ENCODE measurements around the gene NATD1.
A peak's percentile ranks its signal among the peaks of the same experiment; 100 is the strongest.

Gene NATD1

GRCh38 chr17:21289902-21290571 lies 36.8 kb upstream of the NATD1 start:
- DNase-seq: no peak

- DNase-seq: no peak
These were observed 36.1 kb upstream of the NATD1 start for GRCh38 chr17:21289175-21289901.

- no peak for DNase-seq
These were observed 35.4 kb upstream of the NATD1 start for GRCh38 chr17:21288571-21289017.

DNA sequence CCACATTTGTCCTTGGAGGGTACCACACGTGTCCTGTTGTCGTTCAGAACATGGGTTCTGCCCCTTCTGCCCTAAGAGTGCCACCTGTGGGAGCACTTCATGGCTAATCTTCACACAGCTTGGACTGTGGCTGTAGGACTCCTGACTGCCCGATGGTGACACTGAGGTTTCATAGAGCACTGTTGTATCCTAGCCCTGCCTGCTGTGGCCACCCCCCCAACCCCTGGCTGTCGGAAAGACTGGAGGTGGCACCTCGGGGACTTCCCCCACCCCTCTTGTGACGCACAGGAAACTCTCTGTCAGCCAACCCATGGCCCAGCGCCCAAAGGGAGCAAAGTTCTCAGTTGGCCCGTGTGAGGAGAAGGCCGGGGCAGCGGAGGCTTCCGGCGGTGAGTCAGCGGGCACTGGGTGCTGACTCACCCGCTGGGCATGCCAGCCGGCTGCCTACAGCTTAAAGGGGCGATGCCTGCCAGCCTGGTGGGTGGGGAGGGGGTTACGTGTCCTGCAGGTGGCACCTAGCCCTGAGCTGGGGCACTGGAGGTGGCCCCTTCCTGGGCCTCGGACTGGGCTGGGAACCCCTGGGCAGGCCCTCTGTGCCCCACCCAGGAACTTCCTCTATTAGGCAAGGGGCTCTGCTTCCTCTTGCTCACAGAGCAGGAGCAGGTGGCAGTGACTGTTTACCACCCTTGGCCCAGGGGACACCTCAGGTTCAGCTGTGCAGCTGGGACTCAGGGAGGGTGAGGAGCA lies 34.7 kb upstream of the NATD1 start:
- DNase-seq: peak; percentile 92

DNA sequence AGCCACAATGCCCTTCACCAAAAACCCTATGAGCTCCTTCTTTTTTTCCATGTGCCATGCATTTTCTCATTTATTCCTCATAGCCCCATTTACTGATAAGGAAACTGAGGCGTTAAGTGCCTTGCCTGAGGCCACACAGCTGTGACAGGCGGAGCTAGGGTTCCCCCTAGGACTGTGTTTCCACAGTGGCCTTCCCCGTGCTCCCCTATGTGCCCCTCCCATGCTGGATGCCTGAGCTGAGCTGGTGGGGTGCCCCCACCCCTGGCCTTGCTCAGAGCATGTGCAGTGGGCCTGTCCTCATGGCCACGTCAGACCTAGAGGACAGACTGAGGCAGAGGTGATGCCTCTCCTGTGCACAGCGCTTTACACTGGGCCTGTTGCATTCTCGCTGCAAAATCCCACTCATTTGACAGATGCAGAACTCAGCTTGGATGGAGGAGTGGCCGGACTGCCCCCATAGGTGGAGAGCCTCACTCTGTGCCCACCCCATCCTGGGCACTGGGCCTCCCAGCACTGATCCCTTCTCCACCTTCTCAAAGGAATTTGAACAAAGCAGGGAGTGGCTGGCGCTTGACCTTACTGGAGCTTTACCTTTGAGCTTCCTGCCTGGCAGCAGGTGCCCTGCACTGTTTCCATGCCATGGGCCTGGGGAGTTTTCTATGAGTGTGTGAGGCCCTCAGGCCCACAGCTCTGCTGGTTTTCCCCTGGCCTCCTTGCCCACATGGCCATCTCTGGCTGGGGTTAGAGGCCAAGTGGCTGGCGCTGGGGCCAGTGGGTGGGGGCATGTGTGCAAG lies 33.9 kb upstream of the NATD1 start:
- DNase-seq: no peak

DNA sequence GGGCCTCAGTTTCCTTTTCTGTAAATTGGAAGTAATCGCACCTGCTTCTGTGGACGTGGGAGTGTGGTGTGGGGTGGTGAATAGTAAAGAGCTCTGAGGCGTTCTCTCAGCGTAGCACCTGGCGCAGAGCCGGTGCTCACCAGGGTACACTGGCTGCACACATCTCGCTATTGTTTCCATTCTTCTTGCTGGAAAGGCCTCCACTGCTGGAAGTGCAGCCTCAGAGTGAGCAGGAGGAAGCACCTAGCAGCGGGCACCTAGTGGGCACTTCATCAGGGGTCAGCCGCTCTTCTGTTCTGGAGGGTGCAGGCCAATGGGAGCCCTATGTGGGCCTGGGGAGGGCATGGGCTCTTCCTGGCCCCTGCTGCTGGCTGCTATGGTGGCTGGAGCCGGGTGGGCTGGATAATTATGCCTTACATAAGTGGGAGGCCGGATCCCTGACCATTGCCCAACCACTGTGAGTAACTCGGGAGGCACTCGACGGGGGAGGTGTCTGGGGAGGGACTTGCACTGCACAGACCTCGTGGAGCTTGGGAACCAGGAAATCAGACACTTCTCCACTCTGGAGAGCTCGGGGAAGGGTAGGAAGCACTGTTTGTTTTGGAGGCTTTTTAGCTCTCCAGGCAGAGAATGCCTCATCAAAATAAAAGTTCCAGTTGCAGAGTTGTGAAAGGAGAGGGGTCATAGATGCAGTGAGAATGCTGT lies 33.0 kb upstream of the NATD1 start:
- DNase-seq: peak; percentile 92

- no peak for DNase-seq
These were observed 32.2 kb upstream of the NATD1 start for GRCh38 chr17:21285164-21286065.

DNA sequence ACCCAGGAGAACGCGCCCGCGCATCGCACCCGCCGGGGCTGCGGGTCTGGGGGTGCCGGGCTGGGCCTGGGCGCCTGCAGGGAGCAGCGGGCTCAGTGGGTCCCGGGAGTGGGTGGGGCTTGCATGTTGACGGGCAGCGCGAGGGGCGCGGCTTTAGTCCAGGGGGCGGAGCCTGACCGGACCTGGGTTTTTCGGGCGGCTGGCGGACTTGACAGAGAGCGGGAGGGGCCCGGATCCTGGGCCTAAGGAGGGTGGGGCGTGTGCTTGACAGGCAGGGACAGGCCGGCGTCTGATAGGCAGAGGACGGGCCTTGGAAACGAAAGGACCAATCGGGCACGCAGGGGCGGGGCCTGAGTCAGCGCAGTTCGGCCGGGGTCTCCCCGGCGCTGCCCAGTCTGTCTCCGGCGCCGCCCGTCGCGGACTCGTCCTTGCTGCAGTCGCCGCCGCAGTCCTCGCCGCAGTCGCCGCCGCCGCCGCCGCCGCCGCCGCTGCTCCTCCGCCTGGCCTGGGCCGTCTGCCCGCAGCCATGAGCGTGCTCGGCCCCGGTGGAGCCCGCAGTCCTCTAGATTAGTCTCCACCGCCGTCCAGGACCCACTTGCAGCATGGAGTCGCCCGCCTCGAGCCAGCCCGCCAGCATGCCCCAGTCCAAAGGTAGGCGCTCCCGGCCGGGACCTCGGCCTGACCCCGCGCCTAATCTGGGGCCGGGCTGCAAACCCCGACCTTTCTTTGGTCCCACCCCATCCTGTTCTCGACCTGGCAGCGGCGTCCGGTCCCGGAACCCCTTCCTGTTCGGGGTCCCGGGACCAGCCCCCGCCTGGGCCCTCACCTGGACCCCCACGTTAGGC lies 31.3 kb upstream of the NATD1 start, which contains the start of gene MAP2K3:
MAP2K3 (plus strand) TSS at position 393 of the 845 bp plus-strand sequence; CDS start at position 603, 210 bp downstream.
- DNase-seq: peak; percentile 100

GRCh38 chr17:21283482-21284318 lies 30.5 kb upstream of the NATD1 start:
- DNase-seq: no peak

GRCh38 chr17:21282850-21283249 lies 29.6 kb upstream of the NATD1 start:
- DNase-seq: no peak

GRCh38 chr17:21282231-21282630 lies 29.0 kb upstream of the NATD1 start:
- DNase-seq: peak; percentile 97

GRCh38 chr17:21280081-21280518 lies 26.9 kb upstream of the NATD1 start:
- DNase-seq: peak; percentile 56

GRCh38 chr17:21279582-21279981 lies 26.4 kb upstream of the NATD1 start:
- no peak for DNase-seq

- DNase-seq: no peak
These were observed 26.0 kb upstream of the NATD1 start for GRCh38 chr17:21279198-21279535.

GRCh38 chr17:21278450-21279197 lies 25.4 kb upstream of the NATD1 start:
- no peak for DNase-seq

DNA sequence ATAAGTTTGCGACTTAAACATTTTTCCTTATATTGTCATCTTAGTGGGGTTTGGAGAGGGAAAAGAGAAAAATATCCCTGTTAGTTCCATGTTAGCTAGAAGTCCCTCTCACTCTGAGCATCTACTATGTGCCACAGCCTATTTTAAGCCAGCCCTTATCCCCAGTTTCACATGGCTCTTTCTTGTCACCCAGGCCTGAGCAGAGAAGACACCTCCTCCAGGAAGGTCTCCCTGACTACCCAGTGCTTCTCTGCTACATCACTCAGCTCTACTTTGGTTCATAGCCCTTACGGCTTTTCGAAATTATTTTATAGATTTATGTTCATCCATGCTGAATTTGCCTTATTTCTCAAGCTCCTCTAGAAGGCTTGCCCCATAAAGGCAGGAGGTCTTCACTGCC lies 24.1 kb upstream of the NATD1 start:
- no peak for DNase-seq

DNA sequence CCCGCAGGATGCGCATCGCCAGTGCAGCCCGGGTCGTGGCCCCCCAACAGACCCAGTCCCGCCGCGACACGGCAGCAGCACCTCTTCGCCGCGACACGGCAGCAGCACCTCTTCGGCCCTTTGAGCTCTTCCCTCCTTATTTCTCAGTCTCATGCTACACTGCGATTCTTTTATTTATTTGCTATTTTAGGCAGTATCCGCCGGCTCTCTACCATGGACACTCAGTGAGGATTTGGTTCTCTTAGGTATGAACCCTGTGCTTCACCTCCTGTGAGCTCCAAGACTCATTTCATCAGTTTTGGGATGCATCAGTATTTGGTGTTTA lies 23.0 kb upstream of the NATD1 start:
- no peak for DNase-seq

GRCh38 chr17:21275579-21276263 lies 22.5 kb upstream of the NATD1 start:
- peak; percentile 59 for DNase-seq

All from amniotic stem cell (primary cell).